Measurements from ENCODE around the gene PABPC1L. TPM values are rescaled to one million over a fixed set of nuclear protein-coding genes. Genes with fewer than 3 reads are reported as not detected.

PABPC1L gene
- total and polyA plus RNA-seq, 2 donors (not counting 1 experiment from before 2014, with no cell fraction given) = 105 to 295 TPM

- Histone ChIP-seq H3K36me3 (replicated peaks in 1 of 2; ENCODE audit: control extremely low read depth in 1 of 2, control insufficient read depth in 1 of 2, extremely low read depth in 1 of 2, insufficient read depth in 2 of 2, low read length in 1 of 2) (peaks cover 6 to 29% of the 10 kb centered on the region in 2 experiments), H3K4me2 (replicated peaks; ENCODE audit: low read depth, low read length, poor library complexity, severe bottlenecking) (no peak overlapping the region), H3K79me2 (ENCODE audit: control insufficient read depth, insufficient read depth, low read length) (no peaks in the 10 kb centered on the region), H3K4me3 (ENCODE audit: control extremely low read depth in 1 of 5, extremely low read depth in 1 of 5, insufficient read depth in 1 of 5, low read depth in 2 of 5, low read length in 4 of 5) (no peak overlapping the region), H3K4me1 (ENCODE audit: control insufficient read depth in 2 of 2, insufficient read depth in 2 of 2, low read length in 2 of 2) (no peaks in the 10 kb centered on the region), H3K9me3 (ENCODE audit: control extremely low read depth in 1 of 3, control insufficient read depth in 2 of 3, insufficient read depth in 1 of 3, low read length in 2 of 3) (no peaks in the 10 kb centered on the region), H3K27me3 (replicated peaks in 1 of 4; ENCODE audit: control extremely low read depth in 1 of 4, control insufficient read depth in 3 of 4, insufficient read depth in 4 of 4, low read length in 3 of 4) (no peaks in the 10 kb centered on the region), H3K27ac (ENCODE audit: low read length in 2 of 2) (no peak overlapping the region), H4K20me1 (ENCODE audit: control insufficient read depth, insufficient read depth, low read length, poor library complexity, severe bottlenecking) (no peaks in the 10 kb centered on the region), H2AFZ (ENCODE audit: insufficient read depth, low read depth, low read length, poor library complexity, severe bottlenecking) (no peak overlapping the region), H3K9ac (ENCODE audit: low read length) (no peak overlapping the region)
- intact Hi-C loops (cut with micrococcal nuclease) = no loop called here
- no peaks in the 10 kb centered on the region for H3K27me3 Mint-ChIP-seq
- H3K27ac Mint-ChIP-seq = no peak overlapping the region
- 98% methylated on average over 14 of the region's 14 CpGs for WGBS (ENCODE audit: insufficient coverage)
- H3K9me3 Mint-ChIP-seq (ENCODE audit: insufficient read depth) = no peaks in the 10 kb centered on the region
- ChIA-PET CTCF (no interaction called here), POLR2A (no interaction called here)
- no peaks in the 10 kb centered on the region for H3K4me1 Mint-ChIP-seq
- no peak for DNase-seq
- ATAC-seq (ENCODE audit: low read depth) = no peak
- TF ChIP-seq, protein P1, sequence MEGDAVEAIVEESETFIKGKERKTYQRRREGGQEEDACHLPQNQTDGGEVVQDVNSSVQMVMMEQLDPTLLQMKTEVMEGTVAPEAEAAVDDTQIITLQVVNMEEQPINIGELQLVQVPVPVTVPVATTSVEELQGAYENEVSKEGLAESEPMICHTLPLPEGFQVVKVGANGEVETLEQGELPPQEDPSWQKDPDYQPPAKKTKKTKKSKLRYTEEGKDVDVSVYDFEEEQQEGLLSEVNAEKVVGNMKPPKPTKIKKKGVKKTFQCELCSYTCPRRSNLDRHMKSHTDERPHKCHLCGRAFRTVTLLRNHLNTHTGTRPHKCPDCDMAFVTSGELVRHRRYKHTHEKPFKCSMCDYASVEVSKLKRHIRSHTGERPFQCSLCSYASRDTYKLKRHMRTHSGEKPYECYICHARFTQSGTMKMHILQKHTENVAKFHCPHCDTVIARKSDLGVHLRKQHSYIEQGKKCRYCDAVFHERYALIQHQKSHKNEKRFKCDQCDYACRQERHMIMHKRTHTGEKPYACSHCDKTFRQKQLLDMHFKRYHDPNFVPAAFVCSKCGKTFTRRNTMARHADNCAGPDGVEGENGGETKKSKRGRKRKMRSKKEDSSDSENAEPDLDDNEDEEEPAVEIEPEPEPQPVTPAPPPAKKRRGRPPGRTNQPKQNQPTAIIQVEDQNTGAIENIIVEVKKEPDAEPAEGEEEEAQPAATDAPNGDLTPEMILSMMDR (IDR thresholded peaks at IDR 0.05) = no peak
- no peak for TF ChIP-seq EZH2 (IDR thresholded peaks at IDR 0.05; ENCODE audit: borderline replicate concordance, insufficient read depth, low read depth, low read length, poor library complexity, severe bottlenecking)
- H3K4me3 Mint-ChIP-seq = no peak overlapping the region
Measured at GRCh38 chr20:44921447-44921846, 11.6 kb downstream of the PABPC1L start.

- WGBS (ENCODE audit: insufficient coverage) = 96% methylated on average over 4 of the region's 4 CpGs
- Mint-ChIP-seq H3K9me3 (ENCODE audit: insufficient read depth) (no peaks in the 10 kb centered on the region), H3K27ac (no peak overlapping the region), H3K4me1 (no peaks in the 10 kb centered on the region), H3K27me3 (no peaks in the 10 kb centered on the region), H3K4me3 (no peak overlapping the region)
- DNase-seq = no peak
- Histone ChIP-seq H3K4me1 (ENCODE audit: control insufficient read depth in 2 of 2, insufficient read depth in 2 of 2, low read length in 2 of 2) (no peaks in the 10 kb centered on the region), H3K79me2 (ENCODE audit: control insufficient read depth, insufficient read depth, low read length) (no peaks in the 10 kb centered on the region), H3K27me3 (replicated peaks in 1 of 4; ENCODE audit: control extremely low read depth in 1 of 4, control insufficient read depth in 3 of 4, insufficient read depth in 4 of 4, low read length in 3 of 4) (no peaks in the 10 kb centered on the region), H3K9me3 (ENCODE audit: control extremely low read depth in 1 of 3, control insufficient read depth in 2 of 3, insufficient read depth in 1 of 3, low read length in 2 of 3) (no peaks in the 10 kb centered on the region), H3K4me2 (replicated peaks; ENCODE audit: low read depth, low read length, poor library complexity, severe bottlenecking) (no peak overlapping the region), H3K4me3 (ENCODE audit: control extremely low read depth in 1 of 5, extremely low read depth in 1 of 5, insufficient read depth in 1 of 5, low read depth in 2 of 5, low read length in 4 of 5) (no peak overlapping the region), H3K9ac (ENCODE audit: low read length) (no peak overlapping the region), H2AFZ (ENCODE audit: insufficient read depth, low read depth, low read length, poor library complexity, severe bottlenecking) (no peak overlapping the region), H4K20me1 (ENCODE audit: control insufficient read depth, insufficient read depth, low read length, poor library complexity, severe bottlenecking) (no peaks in the 10 kb centered on the region), H3K36me3 (replicated peaks in 1 of 2; ENCODE audit: control extremely low read depth in 1 of 2, control insufficient read depth in 1 of 2, extremely low read depth in 1 of 2, insufficient read depth in 2 of 2, low read length in 1 of 2) (peaks cover 6 to 20% of the 10 kb centered on the region in 2 experiments), H3K27ac (ENCODE audit: low read length in 2 of 2) (no peak overlapping the region)
- no peak for TF ChIP-seq EZH2 (IDR thresholded peaks at IDR 0.05; ENCODE audit: borderline replicate concordance, insufficient read depth, low read depth, low read length, poor library complexity, severe bottlenecking)
- TF ChIP-seq, protein P1 (IDR thresholded peaks at IDR 0.05) = no peak
- no peak for ATAC-seq (ENCODE audit: low read depth)
- intact Hi-C loops (cut with micrococcal nuclease) = no loop called here
- ChIA-PET POLR2A (no interaction called here), CTCF (interaction anchor here (0.8 kb wide), 1 partner anchor 16 kb away, joined by 3 read pairs; no protein-coding TSS in a partner anchor)
Measured at GRCh38 chr20:44924541-44924940, 14.7 kb downstream of the PABPC1L start.
